Measurements from ENCODE around the gene MAPK8IP2. TPM values are rescaled to one million over a fixed set of nuclear protein-coding genes. Genes with fewer than 3 reads are reported as not detected.

MAPK8IP2 gene
- total and polyA plus RNA-seq, 8 donors = 0.66 to 2.3 (median 1.0) TPM

DNA sequence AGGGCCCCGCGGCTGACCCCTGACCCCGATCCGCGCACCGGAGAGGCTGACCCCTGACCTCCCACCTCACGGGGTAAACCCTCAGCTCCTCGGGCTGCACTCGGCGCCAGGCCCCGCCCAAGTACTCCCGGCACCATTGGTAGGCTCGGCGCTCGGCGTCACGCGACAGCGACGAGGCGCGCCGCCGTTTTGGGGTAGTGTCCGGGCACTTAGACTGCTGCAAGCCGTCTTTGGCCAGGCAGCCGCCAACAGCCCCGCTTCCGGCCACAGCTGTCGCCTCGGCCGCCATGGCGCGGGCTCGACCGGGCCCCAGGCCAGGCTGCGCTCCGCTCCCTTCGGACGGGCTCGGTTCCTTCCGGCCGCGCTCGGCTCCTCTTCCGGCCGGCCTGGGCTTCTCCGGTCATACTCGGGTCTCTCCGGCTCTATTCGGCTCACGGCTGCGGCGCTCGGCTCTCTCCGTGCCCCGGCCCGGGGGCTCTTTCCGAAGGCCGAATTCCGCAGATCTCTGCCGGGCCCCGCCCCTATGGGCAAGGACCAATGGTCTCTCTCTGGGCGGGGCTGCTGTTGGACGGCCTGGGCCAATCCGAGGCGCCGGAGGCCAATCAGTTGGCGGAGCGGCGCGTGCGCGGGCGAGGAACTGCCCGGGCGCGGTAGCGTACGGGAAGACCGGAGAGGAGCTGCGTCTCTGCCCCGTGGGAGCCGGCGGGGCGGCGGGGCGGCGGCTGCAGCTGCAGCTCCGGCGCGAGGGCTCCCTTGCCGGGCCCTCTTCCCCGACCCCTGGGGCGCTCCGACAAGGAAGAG lies 17.9 kb upstream of the MAPK8IP2 start, which contains the start of gene CHKB:
CHKB (minus strand) TSS at position 357 of the 801 bp plus-strand sequence; CDS start at position 289, 68 bp downstream.
- Histone ChIP-seq H3K4me1 (peaks cover 10 to 38% of the 10 kb centered on the region in 2 donors), H3K27ac (peak within 1 kb of the TSS; percentile 99 to 100), H3K36me3 (peaks cover 0 to 25% of the 10 kb centered on the region in 2 donors), H3K9me3 (no peaks in the 10 kb centered on the region), H3K4me3 (peak within 1 kb of the TSS; percentile 77 to 91), H3K27me3 (peaks cover 0 to 5% of the 10 kb centered on the region in 2 donors)
- DNase-seq (peak; percentile 98 to 99 (median 99)), ATAC-seq (peak; percentile 98)
- TF ChIP-seq, protein P1, sequence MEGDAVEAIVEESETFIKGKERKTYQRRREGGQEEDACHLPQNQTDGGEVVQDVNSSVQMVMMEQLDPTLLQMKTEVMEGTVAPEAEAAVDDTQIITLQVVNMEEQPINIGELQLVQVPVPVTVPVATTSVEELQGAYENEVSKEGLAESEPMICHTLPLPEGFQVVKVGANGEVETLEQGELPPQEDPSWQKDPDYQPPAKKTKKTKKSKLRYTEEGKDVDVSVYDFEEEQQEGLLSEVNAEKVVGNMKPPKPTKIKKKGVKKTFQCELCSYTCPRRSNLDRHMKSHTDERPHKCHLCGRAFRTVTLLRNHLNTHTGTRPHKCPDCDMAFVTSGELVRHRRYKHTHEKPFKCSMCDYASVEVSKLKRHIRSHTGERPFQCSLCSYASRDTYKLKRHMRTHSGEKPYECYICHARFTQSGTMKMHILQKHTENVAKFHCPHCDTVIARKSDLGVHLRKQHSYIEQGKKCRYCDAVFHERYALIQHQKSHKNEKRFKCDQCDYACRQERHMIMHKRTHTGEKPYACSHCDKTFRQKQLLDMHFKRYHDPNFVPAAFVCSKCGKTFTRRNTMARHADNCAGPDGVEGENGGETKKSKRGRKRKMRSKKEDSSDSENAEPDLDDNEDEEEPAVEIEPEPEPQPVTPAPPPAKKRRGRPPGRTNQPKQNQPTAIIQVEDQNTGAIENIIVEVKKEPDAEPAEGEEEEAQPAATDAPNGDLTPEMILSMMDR (IDR thresholded peaks at IDR 0.05) = peak in 1 of 2 donors; percentile 29
- intact Hi-C loops (cut with DNase I) = no loop called here

DNA sequence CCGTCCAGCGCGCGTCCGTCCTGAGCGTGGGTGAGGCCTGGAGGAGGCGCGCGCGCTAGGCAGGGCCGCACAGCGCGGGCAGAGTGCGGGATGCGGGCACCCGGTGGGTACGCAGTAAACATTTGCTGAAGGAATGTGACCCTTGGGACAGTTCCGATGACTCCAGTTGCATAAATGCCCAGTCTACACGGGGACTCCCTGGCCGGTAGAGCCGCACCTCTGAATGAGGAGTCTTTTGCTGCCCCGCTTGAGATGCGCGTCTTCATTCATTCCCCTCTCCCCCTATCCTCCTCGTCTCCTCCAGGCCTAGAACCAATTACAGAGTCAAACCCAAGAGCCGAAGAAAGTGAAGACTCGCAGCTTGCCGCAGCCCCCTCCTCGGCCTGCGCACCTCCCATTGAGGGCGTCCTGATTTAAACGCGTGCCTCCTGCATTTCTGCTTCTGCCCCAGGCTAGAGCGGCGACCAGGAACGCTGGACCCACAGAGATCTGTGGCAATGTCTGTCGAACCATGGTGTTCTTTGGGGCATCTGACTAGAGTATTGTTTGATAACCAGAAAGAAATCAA lies 17.2 kb upstream of the MAPK8IP2 start:
- Histone ChIP-seq H3K27ac (peak overlapping the region; percentile 99 to 100), H3K27me3 (peaks cover 0 to under 1% of the 10 kb centered on the region in 2 donors), H3K9me3 (no peaks in the 10 kb centered on the region), H3K36me3 (peaks cover 0 to 25% of the 10 kb centered on the region in 2 donors), H3K4me3 (peak overlapping the region; percentile 77 to 91), H3K4me1 (peaks cover 8 to 33% of the 10 kb centered on the region in 2 donors)
- TF ChIP-seq, protein P1 (IDR thresholded peaks at IDR 0.05) = peak in 1 of 2 donors; percentile 7
- intact Hi-C loops (cut with DNase I) = no loop called here
- DNase-seq (no peak), ATAC-seq (peak; percentile 33)

DNA sequence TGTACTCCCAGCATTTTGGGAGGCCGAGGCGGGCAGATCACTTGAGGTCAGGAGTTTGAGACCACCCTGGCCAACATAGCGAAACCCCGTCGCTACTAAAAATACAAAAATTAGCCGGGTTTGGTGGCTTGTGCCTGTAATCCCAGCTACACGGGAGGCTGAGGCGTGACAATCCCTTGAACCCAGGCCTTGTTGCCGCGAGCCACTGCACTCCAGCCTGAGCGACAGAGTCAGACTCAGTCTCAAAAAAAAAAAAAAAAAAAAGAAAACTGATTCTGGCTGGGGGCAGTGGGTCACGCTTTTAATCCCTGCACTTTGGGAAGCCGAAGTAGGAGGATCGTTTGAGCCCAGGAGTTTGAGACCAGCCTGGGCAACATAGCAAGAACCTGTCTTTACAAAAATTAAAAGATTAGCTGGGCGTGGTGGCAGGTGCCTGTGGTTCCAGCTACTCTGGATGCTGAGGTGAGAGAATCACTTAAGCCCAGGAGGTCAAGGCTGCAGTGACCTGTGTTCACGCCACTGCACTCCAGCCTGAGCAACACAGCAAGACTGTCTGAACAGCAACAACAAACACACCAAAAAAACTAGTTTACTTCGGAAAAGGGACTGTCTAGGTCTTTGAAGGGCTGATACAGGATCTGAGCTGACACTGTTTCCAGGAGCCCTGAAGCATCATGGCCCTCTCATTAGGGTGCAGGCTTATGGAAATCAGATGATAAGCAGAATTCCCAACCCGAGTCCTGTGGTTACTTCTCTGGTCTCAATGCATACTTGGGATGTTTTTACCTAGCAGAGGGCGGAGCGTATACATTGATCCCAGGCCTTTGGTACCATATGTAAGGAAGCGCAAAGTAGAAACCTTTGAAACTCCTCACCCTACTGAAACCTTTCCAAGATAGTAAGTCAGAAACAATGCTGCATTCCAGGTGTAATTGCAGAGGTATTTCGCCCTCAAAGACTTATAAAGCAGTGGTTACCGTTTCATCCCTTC lies 16.2 kb upstream of the MAPK8IP2 start:
- intact Hi-C loops (cut with DNase I) = no loop called here
- TF ChIP-seq, protein P1 (IDR thresholded peaks at IDR 0.05) = no peak
- ATAC-seq (no peak), DNase-seq (no peak)
- peaks cover 0 to 17% of the 10 kb centered on the region in 2 donors for H3K36me3 ChIP-seq
- peaks cover 5 to 25% of the 10 kb centered on the region in 2 donors for H3K4me1 ChIP-seq
- H3K27me3 ChIP-seq = no peaks in the 10 kb centered on the region
- H3K4me3 ChIP-seq = no peak overlapping the region
- H3K9me3 ChIP-seq = no peaks in the 10 kb centered on the region
- no peak overlapping the region for H3K27ac ChIP-seq

DNA sequence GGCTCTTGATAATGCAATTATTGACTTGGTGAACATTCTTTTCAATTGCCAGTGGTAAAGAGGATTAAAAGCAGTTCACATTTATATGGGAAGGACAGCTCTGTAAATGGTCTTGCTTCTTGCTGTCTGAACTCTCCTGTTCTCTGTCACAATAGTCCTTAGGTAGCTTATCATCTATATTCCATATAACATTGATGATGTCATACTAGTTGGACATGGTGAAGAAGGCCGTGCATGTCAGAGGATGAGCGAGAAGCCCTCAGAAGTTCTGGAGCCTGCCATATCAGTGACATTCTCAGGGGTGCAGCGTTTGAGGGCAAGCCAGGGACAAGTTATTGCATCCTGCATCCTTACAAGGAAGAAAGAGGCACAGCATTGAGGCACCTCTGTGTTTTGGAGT lies 15.4 kb upstream of the MAPK8IP2 start:
- peaks cover 0 to 11% of the 10 kb centered on the region in 2 donors for H3K36me3 ChIP-seq
- H3K4me3 ChIP-seq = no peak overlapping the region
- H3K4me1 ChIP-seq = peaks cover 5 to 25% of the 10 kb centered on the region in 2 donors
- no peaks in the 10 kb centered on the region for H3K27me3 ChIP-seq
- no peaks in the 10 kb centered on the region for H3K9me3 ChIP-seq
- no peak for DNase-seq
- TF ChIP-seq, protein P1 (IDR thresholded peaks at IDR 0.05) = no peak
- no peak for ATAC-seq
- H3K27ac ChIP-seq = no peak overlapping the region
- intact Hi-C loops (cut with DNase I) = no loop called here
